Measurements from ENCODE around the gene TSTD2. TPM values are rescaled to one million over a fixed set of nuclear protein-coding genes. Genes with fewer than 3 reads are reported as not detected.

Gene TSTD2
- total RNA-seq, 1 donor from 2014 or later, result 18.6 TPM

DNA sequence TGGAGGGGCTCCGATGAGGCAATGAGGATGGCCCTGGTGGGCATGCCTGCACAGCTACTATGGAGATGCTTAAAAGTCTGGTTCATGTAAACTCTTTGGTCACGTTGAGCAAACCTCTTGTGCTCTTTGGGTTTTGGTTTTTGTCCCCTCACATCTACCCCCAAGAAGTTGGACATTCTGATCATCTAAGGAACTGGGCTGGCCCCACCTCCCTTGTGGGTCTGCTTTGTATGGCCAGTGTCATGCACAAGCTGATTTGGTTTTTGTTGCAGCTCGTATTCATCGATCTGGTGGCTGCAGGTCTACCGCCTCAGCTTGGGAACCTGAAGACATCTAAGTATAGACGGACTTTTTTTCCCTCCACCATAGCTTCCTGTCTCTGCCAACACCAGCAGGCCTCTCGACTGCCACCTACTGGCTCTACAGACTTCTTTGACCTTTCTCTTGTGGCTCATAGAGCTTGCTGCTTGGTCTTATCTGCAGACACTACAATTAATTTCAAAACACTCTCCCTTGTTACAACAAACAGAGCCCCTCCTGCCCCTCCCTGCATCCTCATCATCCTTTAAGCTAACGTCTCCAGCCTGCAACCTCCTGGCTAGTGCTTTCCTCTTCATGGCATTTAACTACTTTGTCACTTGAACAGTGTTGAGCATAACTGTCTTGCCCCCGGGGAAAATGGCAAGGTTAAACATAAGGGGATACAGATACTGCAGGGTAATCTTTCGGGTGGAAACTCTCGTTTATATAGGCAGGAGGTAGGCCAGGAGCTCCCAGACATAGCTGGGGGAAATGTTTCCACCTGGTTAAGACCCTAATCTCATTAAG, 34.5 kb downstream of the TSTD2 start:
- DNase-seq (peak; percentile 65), ATAC-seq (peak; percentile 82 to 90)
- H3K4me3 ChIP-seq, result no peak overlapping the region
- H3K36me3 ChIP-seq, result peaks cover 44% of the 10 kb centered on the region
- no peak overlapping the region for H3K27ac ChIP-seq
- TF ChIP-seq, protein P1, sequence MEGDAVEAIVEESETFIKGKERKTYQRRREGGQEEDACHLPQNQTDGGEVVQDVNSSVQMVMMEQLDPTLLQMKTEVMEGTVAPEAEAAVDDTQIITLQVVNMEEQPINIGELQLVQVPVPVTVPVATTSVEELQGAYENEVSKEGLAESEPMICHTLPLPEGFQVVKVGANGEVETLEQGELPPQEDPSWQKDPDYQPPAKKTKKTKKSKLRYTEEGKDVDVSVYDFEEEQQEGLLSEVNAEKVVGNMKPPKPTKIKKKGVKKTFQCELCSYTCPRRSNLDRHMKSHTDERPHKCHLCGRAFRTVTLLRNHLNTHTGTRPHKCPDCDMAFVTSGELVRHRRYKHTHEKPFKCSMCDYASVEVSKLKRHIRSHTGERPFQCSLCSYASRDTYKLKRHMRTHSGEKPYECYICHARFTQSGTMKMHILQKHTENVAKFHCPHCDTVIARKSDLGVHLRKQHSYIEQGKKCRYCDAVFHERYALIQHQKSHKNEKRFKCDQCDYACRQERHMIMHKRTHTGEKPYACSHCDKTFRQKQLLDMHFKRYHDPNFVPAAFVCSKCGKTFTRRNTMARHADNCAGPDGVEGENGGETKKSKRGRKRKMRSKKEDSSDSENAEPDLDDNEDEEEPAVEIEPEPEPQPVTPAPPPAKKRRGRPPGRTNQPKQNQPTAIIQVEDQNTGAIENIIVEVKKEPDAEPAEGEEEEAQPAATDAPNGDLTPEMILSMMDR (IDR thresholded peaks at IDR 0.05), result peak; percentile 83
- intact Hi-C loops (cut with DNase I), result no loop called here
- H3K9me3 ChIP-seq, result no peaks in the 10 kb centered on the region
- H3K4me1 ChIP-seq, result peaks cover 13% of the 10 kb centered on the region
- H3K27me3 ChIP-seq (ENCODE audit: low read depth), result no peaks in the 10 kb centered on the region

DNA sequence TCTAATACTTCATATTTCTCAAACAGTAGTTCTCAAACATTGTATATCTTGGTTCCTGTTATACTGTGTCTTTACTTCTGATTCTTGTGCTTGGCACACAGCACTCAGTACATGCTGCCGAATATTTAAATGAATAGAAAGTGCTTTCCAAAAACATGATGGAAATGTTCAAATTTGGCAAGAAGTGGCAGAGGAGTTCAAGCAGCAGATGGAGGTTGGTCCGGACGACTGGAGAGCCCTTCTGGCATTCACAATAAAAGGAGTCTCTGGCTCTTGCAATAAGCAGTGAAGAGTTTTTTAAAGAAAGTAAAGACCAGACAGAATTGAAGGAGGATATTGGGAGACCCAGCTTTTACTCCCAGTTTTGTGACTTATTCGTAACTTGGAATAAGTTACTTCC, 36.3 kb downstream of the TSTD2 start:
- H3K4me1 ChIP-seq, result peaks cover 13% of the 10 kb centered on the region
- TF ChIP-seq, protein P1 (IDR thresholded peaks at IDR 0.05), result no peak
- H3K4me3 ChIP-seq, result no peak overlapping the region
- DNase-seq (no peak), ATAC-seq (no peak)
- intact Hi-C loops (cut with DNase I), result no loop called here
- no peaks in the 10 kb centered on the region for H3K27me3 ChIP-seq (ENCODE audit: low read depth)
- peaks cover 26% of the 10 kb centered on the region for H3K36me3 ChIP-seq
- no peaks in the 10 kb centered on the region for H3K9me3 ChIP-seq
- no peak overlapping the region for H3K27ac ChIP-seq

DNA sequence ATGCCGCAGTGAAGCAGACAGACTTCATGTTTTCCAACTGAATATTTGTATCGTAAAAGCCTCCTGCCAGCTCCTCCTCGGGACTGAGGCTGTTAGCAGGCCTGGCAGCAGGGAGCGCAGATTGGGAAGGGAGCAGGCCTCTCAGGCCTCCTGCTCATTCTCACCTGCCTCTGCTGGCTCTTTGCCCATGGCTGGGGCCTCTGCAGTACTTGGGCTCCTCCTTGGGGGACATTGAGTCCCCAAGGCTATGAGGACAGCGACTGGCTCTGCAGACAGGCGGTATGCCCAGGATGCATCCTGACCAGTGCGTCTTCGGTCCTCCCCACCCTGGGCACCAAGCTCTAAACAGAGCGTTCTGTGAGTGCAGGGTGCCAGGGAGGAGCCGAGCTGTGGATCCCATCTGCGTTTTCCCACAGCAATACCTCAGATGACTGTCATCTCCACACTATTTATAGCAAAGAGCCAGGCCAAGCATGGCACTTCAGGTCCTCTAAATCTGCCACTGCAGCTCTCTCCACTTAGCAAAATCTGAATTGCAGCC, 38.7 kb downstream of the TSTD2 start:
- Histone ChIP-seq H3K4me3 (no peak overlapping the region), H3K27me3 (ENCODE audit: low read depth) (no peaks in the 10 kb centered on the region), H3K27ac (no peak overlapping the region), H3K4me1 (peaks cover 13% of the 10 kb centered on the region), H3K36me3 (peaks cover 2% of the 10 kb centered on the region), H3K9me3 (no peaks in the 10 kb centered on the region)
- DNase-seq (no peak), ATAC-seq (no peak)
- intact Hi-C loops (cut with DNase I), result no loop called here
- TF ChIP-seq, protein P1 (IDR thresholded peaks at IDR 0.05), result no peak

DNA sequence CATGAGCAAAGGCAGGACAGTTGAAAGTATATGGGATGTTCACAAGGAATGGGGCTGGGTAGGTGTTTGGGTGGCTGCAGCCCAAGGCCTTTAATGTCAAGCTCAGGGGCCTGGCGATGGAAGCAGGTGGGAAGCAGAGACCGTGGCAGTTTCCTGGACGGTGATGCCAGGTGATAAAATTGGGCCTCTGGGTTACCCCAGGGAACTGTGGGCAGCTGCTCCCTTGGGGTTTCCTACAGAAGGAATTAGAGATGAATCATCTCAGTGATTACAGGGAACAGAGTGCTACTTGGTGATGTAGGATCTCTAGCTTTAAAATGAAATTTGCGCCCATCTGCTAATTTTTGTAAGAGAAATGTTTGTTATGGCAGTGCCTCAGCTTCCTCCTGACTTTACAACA, 39.2 kb downstream of the TSTD2 start:
- no peak overlapping the region for H3K27ac ChIP-seq
- H3K4me1 ChIP-seq, result peaks cover 13% of the 10 kb centered on the region
- no peak overlapping the region for H3K4me3 ChIP-seq
- intact Hi-C loops (cut with DNase I), result no loop called here
- H3K9me3 ChIP-seq, result no peaks in the 10 kb centered on the region
- no peaks in the 10 kb centered on the region for H3K36me3 ChIP-seq
- TF ChIP-seq, protein P1 (IDR thresholded peaks at IDR 0.05), result no peak
- H3K27me3 ChIP-seq (ENCODE audit: low read depth), result no peaks in the 10 kb centered on the region
- no peak for ATAC-seq
- DNase-seq, result no peak

DNA sequence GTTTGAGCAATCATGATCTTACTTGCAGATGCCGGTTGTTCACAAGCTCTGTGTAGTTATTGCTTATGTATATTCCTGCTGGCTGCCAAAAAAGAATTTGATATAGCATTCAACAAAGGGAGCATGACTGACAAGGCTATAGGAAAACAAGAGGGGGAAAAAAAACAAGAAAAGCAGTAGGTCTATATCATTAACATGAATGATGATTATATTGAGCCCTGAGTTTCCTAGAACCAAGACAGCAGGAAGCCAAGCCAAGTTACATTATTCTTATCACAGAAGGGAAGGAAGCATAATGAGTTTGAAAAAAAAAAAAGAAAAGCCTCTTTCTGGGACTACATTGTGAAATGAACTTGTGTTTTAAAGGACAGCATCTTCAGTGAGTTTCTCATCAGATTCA, 41.0 kb downstream of the TSTD2 start:
- intact Hi-C loops (cut with DNase I), result no loop called here
- TF ChIP-seq, protein P1 (IDR thresholded peaks at IDR 0.05), result no peak
- H3K4me1 ChIP-seq, result peaks cover 1% of the 10 kb centered on the region
- H3K27me3 ChIP-seq (ENCODE audit: low read depth), result no peaks in the 10 kb centered on the region
- H3K4me3 ChIP-seq, result no peak overlapping the region
- H3K36me3 ChIP-seq, result no peaks in the 10 kb centered on the region
- ATAC-seq, result no peak
- H3K27ac ChIP-seq, result no peak overlapping the region
- no peak for DNase-seq
- no peaks in the 10 kb centered on the region for H3K9me3 ChIP-seq
